Measurements from ENCODE around the gene PAX2. TPM values are rescaled to one million over a fixed set of nuclear protein-coding genes. Genes with fewer than 3 reads are reported as not detected.

The PAX2 gene
- total RNA-seq, 1 experiment from 2014 or later, result not detected

DNA sequence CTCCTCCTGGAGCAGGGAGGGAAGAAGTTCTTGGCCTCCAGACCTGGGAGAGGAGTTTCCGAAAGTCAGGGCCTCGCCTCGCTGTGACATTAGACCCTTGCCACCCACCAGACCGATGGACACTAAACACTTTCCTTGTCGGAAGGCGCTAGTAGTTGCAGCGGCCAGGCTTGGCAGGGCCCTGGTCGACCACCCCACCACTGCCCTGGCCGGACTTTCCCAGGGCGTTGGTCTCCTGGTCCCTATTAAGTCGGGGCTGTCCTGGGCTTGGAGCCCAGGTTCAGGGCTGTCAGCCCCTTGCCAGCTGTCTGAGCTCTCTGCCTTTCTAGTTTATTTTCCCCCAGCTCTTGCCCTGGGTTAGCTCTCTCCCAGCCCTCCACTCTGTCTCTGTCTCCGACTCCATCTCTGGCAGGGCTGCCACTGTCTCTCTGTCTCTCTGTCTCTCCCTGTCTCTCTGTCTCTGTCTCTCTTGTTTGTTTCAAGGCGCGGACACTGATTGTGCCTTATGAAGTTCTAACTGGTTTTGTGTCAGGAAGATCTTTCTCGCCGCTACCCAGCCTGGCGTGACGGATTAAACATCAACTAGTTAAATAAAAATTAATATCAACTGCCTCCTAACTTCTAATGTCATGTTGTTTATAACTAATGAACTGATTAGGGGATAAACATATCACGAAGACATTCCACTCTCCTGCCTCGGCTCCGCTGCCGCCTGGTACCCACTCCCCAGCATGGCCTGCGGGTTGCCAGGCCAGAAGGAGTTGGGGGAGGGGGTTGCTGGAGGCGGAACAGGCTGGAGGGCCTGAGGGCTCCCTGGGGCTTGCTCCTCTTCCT is 13.8 kb upstream of the PAX2 start:
- H3K4me2 ChIP-seq (ENCODE audit: insufficient read depth, insufficient read length, low read length), result peak overlapping the region; percentile 15
- peaks cover 100% of the 10 kb centered on the region for H3K27me3 Mint-ChIP-seq (ENCODE audit: low read depth)
- no CpG with 5 or more reads among the region's 24 CpGs for WGBS (ENCODE audit: extremely low coverage, insufficient read length, low lambda C conversion rate)

More for the DNA sequence above, 13.8 kb upstream of the PAX2 start:
- no peak for DNase-seq
- H2AFZ ChIP-seq (ENCODE audit: low read length), result no peak overlapping the region
- no peak overlapping the region for H3K27ac ChIP-seq (ENCODE audit: insufficient read length, low read depth, low read length)
- H3K4me1 ChIP-seq (ENCODE audit: insufficient read depth, low read length), result no peaks in the 10 kb centered on the region
- no peaks in the 10 kb centered on the region for H3K23me2 ChIP-seq (ENCODE audit: insufficient read length, low read depth, low read length, poor library complexity, severe bottlenecking)
- no peak overlapping the region for H2BK20ac ChIP-seq (ENCODE audit: low read depth, low read length, poor library complexity, severe bottlenecking)
- no peaks in the 10 kb centered on the region for H4K20me1 ChIP-seq (ENCODE audit: control insufficient read depth, insufficient read depth, insufficient read length)
- no peak overlapping the region for H4K5ac ChIP-seq (ENCODE audit: insufficient read length, low read depth, low read length)
- H2BK12ac ChIP-seq (ENCODE audit: insufficient read length, low read depth, low read length), result no peak overlapping the region
- H2AK5ac ChIP-seq (ENCODE audit: insufficient read length, low read length), result no peak overlapping the region
- no peak overlapping the region for H2BK15ac ChIP-seq (ENCODE audit: low read depth, low read length)
- H3K79me1 ChIP-seq (ENCODE audit: insufficient read depth, low read depth, low read length, poor library complexity, severe bottlenecking), result no peaks in the 10 kb centered on the region
- no peak overlapping the region for H2BK5ac ChIP-seq (ENCODE audit: insufficient read length, low read length)
- no peak overlapping the region for H3K23ac ChIP-seq (ENCODE audit: insufficient read length, low read depth, low read length)
- H3K18ac ChIP-seq (ENCODE audit: insufficient read length, low read depth, low read length), result no peak overlapping the region
- no peak overlapping the region for H2BK120ac ChIP-seq (ENCODE audit: low read depth, low read length, poor library complexity, severe bottlenecking)
- Mint-ChIP-seq H3K36me3 (ENCODE audit: insufficient read depth in 1 of 3, low read depth in 3 of 3) (no peaks in the 10 kb centered on the region), H3K27ac (no peak overlapping the region), H3K9me3 (peaks cover 2 to 10% of the 10 kb centered on the region in 2 experiments; a peak in 2 of 5 replicates), H3K4me3 (peak overlapping the region in 1 of 2 experiments; percentile 68; a peak in 3 of 5 replicates), H3K4me1 (peaks cover 18 to 36% of the 10 kb centered on the region in 2 experiments)
- no peak overlapping the region for H3K9ac ChIP-seq (ENCODE audit: extremely low read depth, insufficient read length, low read length)
- peaks cover 92% of the 10 kb centered on the region for H3K27me3 ChIP-seq (ENCODE audit: insufficient read depth, low read length)
- no peak overlapping the region for H3K56ac ChIP-seq (ENCODE audit: insufficient read length, low read depth, low read length)
- no peaks in the 10 kb centered on the region for H3K79me2 ChIP-seq (ENCODE audit: insufficient read depth, low read length)
- no peak overlapping the region for H3K14ac ChIP-seq (ENCODE audit: insufficient read depth, low read length)
- no peak overlapping the region for H4K8ac ChIP-seq (replicated peaks; ENCODE audit: insufficient read length, low read depth, low read length)
- H3T11ph ChIP-seq (ENCODE audit: low read length), result no peak overlapping the region
- H4K91ac ChIP-seq (ENCODE audit: insufficient read length, low read depth, low read length), result no peak overlapping the region
- TF ChIP-seq, protein P1, sequence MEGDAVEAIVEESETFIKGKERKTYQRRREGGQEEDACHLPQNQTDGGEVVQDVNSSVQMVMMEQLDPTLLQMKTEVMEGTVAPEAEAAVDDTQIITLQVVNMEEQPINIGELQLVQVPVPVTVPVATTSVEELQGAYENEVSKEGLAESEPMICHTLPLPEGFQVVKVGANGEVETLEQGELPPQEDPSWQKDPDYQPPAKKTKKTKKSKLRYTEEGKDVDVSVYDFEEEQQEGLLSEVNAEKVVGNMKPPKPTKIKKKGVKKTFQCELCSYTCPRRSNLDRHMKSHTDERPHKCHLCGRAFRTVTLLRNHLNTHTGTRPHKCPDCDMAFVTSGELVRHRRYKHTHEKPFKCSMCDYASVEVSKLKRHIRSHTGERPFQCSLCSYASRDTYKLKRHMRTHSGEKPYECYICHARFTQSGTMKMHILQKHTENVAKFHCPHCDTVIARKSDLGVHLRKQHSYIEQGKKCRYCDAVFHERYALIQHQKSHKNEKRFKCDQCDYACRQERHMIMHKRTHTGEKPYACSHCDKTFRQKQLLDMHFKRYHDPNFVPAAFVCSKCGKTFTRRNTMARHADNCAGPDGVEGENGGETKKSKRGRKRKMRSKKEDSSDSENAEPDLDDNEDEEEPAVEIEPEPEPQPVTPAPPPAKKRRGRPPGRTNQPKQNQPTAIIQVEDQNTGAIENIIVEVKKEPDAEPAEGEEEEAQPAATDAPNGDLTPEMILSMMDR (conservative IDR thresholded peaks at IDR 0.05), result no peak
- no peaks in the 10 kb centered on the region for H3K9me3 ChIP-seq (ENCODE audit: control insufficient read depth, low read depth, low read length)
- H3K4ac ChIP-seq (ENCODE audit: low read depth, low read length), result no peak overlapping the region
